DMS53 (cell line): ENCODE measurements around the gene RNF6.

Source experiments
- DNase-seq: peaks from one replicate; lab custom pipeline; 2025; lab: John Stamatoyannopoulos, UW

The RNF6 gene

DNA sequence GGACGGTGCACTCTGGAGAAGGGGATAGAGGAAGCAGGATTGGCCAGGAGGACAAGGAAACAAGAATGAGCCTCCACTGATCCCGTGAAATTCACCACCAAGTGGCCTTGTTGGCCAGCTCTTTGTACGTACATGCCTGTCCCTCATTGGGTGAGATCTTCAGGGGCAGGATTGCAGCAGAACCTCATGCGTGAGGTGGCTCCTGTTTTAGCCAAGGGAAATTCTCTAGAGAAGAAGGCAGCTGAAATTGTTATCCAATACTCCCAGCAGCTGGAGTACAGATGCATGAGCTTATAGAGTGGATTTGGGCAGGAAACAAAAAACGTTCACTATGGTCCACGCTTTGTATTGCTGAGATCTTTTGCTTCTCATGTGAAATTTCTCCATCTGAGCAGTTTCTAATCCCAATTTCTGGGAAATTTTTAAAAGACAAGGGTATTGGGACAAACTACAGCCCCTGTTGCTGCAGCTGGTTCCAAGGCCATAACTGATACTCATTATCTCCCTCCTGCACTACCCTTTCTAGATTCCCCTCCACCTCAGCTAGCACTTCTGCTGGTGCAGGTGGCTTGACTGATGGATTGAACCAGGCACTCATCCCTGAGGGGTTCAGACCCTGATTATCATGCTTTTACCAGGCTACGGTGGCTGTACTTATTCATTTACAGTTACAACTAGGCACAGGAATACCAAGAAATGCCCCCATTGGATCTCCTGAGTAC, 3.9 kb upstream of the RNF6 start:
- no peak for DNase-seq

DNA sequence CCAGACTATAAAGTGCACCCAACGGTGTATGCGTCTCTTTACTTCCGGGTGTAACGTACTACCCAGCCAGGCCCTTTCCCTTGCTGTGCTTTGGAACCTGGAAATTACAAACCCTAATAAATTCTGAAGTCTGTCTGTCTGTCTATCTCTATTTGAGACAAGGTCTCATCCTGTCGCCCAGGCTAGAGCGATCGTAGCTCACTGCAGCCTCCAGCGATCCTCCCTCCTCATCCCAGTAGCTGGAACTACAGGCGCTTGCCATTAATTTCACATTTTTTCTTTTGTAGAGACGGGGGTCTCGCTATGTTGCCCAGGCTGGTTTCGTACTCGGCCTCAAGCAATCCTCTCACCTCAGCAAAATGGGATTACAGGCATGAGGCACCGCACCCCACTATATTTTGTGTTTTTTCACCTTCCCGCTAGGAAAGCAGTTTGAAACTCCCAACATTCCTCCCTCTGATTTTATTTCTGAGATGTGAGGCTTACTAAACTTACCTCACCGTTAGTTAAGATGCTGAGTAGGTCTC, 469 bp upstream of the RNF6 start:
- DNase-seq, result peak; percentile 47

DNA sequence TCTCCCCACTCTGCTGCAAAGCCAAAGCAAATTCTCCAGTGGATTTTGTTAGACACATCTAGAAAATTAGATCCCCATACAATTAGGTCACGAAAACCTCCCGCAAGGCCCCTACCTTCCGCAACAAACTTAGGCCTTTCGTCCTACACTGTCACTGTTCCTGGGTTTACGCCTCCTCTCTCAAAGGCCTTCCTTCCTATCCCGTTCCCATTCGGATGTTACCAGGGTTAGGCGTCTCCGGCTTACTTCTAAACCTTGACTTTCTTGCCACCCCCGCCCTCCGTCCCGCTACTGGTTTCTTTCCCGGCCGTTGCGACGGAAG, 754 bp downstream of the RNF6 start:
- DNase-seq, result peak; percentile 84

DNA sequence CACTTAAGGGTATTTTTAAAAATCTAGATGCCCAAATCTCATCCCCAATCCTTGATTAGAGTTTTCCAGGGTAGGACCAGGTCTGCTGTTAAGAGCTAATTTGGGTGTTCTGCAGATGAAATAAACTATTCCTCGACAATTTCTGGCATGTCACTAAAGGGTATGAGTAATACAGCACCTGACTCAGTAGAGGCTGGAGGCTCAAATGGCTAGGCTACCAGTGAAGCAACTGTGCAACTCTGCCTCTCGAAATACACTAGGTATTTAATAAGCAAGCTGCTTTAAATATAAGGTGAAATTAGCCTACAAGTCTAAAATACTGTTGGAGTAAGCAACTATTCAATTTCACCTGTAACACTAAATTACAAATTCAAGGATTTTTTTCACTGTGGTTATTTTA, 1.5 kb downstream of the RNF6 start:
- DNase-seq, result peak; percentile 7

DNA sequence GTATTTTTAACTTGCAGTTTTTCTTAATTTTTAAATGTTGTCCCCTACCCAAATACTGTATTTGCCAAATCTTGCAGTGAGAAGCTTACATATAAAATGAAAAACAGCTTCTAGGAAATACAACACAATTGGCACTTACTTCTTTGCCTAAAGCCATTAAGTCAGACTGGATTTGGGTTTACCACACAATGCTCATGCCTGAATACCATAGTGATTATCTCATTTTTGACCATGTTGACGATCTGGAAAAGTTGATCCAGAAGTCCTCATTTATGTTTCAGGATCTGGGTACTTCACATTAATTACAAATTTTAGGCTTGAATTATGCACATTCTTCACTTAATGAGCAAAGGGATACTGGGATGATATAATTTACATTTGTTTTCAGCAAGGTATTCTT, 2.4 kb downstream of the RNF6 start:
- DNase-seq, result no peak

DNA sequence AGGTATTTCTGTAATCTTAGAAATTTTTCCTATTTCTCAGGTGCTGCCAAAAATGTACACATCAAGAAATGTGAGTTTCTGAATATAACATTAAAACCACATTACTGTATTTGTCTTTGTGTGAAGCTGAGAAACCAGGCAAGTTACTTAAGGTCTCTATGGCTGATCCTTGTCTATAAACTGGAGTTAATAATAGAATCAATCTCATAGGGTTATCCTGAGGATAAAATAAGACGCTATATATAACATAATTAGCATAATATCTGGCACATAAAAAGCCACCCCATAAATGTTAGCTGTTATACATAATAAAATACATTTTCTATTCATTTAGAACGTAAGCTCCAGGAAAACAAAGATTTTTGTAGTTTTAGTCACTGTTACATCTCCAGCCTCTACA, 6.1 kb downstream of the RNF6 start:
- no peak for DNase-seq

DNA sequence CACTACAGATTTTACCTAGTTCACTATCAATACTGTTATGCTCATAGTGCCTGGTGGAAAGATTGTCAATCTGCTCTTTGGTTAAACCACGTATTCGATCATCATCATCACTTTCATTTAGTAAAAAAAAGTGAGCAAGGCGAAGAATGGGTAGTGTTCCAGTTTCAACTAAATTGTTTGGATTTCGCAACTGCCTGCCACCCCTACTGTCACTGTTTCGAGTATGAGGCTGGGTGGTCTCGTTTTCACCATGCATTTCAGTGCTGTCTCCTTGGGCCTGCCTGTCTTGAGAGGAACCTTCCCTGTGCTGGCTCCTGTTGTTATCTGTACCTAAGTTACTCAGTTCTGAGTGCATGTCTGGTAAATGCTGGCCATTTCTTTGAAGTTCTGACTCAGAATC, 8.1 kb downstream of the RNF6 start:
- no peak for DNase-seq

DNA sequence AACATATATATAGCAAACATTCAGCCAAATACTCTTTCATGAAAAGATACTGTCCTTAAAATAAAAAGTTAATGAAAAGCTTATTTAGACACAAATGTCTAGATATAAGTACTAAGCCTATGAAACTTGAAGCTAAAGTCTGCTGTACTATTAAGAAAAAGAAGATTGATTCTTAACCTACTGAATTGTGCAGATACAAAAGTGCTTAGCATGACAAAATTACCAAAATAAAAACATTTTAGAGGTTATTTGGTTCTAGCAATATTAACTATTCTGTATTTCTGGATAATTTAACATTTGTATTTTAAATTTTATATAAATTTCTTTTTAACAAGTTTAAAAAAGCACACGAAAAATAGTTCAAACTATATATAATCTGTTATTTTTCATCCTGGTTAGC, 8.8 kb downstream of the RNF6 start:
- no peak for DNase-seq

DNA sequence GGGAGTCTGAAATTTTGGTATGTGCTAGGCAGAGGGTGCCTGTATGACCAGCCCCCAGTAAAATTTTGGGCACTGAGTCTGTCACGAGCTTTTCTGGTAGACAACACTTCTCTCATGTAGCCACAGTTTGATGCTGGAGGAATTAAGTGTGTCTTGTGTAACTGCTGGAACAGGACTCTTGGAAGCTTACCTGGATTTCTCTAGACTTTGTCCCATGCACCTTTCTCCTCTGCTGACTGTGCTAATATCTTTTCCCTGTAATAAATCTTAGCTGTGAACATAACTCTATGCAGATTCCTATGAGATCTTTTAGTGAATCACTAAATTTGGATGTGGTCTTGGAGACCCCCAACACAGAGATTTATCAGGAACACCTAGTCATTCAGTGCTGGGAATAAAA, 13.8 kb downstream of the RNF6 start:
- no peak for DNase-seq

DNA sequence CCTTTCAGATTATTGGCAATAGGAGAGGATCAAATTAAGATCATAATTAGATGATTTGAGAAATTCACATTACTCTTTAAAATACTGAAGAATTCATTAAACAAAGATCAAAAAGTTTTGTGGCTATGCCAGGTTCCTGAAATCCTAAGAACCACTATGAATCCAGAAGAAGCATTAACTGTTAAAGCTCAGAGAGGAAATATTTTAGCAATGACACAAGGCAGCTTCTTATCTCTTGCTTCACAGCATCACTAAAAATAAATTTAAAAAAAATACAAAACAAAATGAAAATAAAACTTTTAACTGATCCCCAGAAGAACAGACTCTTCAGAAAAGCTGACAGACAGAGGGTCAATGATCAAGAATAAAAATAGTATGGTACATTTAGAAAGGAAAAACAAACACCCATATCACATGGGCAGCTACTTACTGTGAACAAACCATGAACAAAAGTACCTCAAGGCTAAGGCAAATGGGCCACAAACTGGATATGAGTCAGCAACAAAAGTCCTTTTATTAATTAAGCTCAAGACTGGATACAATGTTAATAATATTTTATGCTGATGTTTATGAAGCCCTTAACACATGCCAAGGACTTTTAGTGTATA, 19.6 kb downstream of the RNF6 start:
- no peak for DNase-seq

DNA sequence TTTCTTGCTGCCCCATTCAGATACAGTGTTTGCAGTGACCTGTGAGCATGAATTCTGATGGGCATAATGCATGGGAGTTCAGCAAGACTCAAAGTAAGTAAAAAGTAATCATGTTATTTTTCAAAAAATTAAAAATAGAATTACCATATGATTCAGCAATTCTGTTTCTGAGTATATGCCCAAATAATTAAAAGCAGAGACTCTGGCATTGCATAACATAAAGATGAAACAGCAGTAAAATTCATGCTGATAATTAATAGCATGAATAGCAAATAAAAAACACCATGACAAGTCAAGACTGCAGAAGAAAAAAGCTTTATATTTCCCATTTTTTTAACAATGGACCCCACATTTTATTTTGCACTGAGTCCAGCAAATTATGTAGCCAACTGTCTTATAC, 21.3 kb downstream of the RNF6 start:
- no peak for DNase-seq

DNA sequence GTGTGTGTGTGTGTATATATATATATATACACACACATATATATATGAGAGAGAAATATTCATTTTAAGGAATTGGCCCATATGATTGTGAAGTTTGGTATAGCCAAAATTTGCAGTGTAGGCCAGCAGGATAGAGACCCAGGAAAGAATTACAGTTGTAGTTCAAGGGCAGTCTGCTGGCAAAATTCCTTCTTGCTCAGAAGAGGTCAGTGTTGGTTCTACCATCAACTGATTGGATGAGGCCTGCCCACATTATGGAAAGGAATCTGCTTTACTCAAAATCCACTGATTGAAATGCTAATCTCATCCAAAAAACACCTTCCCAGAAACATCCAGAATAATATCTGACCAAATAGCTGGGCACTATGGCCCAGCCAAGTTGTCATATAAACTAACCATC, 24.0 kb downstream of the RNF6 start:
- no peak for DNase-seq

DNA sequence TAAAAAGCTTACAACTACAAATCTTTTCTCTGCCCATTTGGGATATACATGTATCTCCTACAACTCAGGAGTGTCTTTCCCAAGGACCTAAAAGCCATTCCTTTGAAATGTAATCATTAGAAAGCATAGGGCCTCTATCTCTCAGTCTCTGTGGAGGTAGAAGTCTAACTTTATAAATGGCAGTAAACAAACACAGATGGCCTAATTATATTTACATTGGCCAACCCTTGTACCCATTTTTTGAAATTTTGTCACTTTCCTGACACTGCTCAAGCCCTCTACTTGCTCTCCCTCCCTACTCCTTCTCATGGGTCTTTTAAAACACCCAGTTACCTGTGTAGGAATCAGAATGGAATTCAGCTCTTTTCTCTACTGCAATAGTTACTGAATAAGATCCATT, 24.8 kb downstream of the RNF6 start:
- no peak for DNase-seq

DNA sequence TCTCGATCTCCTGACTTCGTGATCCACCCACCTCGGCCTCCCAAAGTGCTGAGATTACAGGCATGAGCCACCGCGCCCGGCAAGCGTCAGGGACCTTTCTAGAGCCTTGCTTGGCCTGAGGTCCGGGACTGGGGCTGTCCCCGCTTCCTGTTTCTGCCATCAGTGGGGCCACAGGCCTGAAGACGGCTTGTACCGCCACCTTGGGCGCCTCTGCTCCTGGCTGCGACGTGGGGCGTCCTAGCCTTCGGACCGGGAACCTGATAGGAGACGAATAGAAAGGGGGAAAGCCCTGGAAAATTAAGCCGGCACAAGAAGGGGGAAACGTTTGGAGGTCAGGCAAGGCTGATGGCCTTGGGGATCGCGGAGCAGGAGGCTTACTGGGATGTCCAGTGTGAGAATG, 35.1 kb downstream of the RNF6 start:
- no peak for DNase-seq

DNA sequence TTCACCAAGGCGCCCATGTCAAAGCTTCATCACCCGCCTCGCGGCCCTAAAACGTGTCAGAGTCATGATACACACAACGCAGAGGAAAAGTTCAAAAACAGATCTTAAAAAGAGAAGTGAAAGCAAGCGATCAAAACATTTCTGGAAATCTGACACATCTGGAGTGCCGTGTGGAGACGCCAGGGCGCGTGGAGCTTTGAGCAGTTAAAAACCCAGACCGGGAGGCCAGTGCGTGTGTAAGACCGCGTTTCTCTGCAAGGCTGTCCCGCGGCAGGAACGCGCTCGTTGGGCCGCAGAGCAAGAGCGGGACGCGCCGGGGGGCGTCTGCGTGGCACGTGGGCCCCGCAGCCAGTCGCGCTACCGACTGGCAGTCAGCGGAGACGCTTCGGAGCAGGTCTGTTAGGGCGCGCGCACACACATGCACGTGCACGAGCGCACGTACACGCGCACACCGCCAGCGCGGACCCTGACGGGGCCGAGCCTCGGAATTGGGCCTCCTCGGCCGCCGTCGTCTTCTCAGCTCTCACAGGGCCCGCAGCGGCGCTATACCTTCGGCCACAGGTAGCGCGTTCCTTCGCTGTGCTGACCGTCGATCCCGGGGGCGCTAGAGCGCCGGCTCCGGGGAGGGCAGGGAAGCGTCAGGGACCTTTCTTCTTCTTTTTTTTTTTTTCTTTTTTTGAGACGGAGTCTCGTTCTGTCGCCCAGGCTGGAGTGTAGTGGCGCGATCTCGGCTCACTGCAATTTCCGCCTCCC, 35.8 kb downstream of the RNF6 start:
- DNase-seq, result peak; percentile 99

DNA sequence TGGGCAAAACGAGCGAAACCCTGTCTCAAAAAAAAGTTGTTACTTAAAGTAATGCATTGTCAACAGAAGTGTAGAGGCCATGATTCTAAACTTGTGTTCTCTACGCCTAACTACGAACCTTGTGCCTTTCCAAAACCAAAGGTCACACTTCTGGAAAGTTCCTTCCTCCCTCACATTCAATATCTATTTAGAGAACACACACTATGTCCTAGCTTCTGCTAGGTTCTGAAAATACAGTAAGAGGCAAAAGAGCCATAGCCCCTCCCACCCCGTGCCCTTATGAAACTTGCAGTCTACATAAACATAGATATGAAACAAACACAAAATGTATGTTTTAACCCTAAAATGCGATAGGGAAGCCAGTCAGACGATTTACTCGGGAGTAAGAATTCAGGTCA, 36.4 kb downstream of the RNF6 start:
- no peak for DNase-seq

DNA sequence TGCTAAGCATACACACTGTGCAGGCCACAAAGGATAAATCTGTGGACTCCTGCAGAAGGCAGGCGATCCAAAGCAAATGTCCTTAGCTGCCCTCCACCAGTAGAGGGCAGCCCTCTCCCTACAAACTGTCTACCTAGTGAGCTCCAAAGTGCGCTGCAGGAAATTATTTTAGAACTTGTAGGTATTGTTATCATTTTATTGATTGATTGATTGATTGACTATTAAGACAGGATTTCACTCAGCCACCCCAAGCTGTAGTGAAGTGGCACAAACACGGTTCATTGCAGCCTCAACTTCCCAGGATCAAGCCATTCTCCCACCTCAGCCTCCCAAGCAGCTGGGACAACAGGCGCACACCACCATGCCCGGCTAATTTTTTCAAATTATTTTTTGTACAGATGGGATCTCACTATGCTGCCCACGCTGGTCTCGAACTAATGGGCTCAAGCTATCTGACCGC, 37.3 kb downstream of the RNF6 start:
- DNase-seq, result peak; percentile 87

DNA sequence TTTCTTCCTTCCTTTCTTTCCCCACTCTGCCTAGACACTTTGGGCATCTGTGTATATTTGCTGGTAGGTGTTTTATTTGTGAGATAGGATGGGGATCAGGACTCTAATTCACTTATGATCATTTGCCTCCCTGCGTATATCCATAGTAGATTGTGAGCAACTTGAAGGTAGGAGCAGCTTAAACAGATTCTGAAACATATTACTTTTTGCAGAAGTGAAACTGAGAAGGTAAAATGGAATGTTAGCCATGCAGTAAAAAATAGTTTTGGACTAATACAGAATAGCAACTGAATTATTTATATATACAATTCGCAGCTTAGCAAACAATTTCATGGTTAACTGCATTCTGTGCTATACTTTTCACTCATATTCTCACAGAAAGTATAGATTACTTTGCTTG, 38.7 kb downstream of the RNF6 start:
- no peak for DNase-seq

DNA sequence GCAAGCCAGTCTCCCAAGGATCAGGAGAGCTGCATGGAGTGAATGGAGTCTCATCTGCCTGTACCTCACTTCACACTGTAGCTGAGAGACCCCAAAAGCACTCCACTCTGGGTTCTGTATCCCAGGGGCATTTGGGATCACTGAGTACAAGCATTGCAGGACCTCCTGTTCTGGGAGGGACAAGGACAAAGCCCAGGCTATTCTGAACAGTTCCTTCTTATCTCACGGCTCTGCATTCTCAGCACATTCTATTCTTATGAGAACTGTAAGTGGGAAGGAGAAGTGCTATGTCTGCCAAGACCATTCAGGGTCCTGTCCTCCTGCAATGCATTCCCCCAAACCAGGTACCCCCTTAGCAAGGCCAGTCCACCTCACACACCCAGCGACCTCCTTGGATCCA, 42.8 kb downstream of the RNF6 start:
- DNase-seq, result no peak

DNA sequence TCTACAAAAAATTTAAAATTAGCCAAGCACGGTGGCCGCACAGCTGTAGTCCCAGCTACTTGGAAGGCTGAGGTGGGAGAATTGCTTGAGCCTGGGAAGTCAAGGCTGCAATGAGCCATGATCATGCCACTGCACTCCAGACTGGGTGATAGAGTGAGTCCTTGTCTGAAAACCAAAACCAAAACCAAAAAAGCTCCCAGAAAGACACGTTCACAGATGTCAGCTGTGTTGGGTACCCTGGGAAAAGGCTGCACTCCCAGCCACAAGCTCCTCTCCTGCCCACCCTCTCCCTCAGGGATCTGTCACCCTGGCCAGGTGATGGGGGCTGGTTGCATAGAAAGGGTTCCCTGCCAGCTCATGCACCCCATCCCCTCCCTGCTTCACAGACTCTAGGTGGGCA, 53.3 kb downstream of the RNF6 start:
- no peak for DNase-seq

DNA sequence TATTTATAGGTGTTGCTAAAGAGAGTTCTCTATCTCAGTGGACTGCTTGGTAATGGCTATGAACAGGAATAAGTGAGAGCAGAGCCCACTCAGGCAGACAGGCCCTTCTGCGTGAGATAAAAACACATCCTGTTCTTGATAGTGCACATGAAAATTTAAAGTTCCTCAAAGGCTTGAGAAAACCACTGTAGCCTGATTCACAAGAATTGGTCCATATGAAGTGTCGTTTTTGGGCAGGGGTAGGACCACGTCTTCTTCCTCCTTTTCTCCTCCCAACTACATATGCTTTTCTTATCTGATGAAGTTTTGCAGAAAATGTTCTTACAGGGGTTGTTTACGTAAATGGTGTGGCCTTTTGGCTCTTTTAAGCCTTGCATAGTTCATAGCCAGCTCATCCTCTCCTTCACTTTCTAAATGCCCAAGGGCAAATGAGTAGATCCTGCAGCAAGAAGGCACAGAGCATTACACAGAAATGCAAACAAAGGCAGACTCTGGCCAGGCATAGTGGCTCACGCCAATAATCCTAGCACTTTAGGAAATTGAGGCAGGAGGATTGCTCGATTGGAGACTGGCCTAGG, 53.8 kb downstream of the RNF6 start:
- no peak for DNase-seq

DNA sequence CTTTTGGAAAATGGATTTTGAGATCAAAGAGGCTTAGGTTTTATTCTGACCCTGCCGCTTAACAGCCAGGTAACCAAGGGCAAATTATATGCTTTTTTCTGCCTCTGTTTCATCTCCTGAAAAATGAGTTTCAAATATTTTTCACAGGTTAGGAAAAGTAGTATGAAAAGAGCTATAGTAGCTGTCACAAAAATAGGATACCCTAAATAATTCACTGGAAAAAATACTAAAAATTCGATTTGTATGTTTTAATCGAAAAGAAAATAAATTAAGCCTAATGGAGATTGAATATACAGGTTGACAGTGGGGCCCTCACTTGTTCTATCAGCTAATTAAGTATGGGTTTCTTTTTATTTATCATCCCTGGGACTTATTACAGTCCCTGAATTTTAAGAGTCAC, 58.3 kb downstream of the RNF6 start:
- DNase-seq, result no peak
